GM21390 (cell line): ENCODE data around the gene TMEM60.
"Not testable (repeated sequence)": the region's sequence is repeated elsewhere in the genome, so short reads cannot be mapped to it uniquely, and the experiment has no call there.

Source experiments
- ATAC-seq: cut with Tn5 transposase; IDR thresholded peaks from one replicate; pipeline ENCODE4 v1.9.1; 2021; ENCODE audit not compliant: unreplicated experiment

TMEM60 gene

GRCh38 chr7:77812290-77812685, 14.1 kb upstream of the TMEM60 start:
- ATAC-seq: no peak

- ATAC-seq: no peak
Measured at GRCh38 chr7:77811516-77812289, 13.5 kb upstream of the TMEM60 start.

- ATAC-seq: no peak
Measured at GRCh38 chr7:77808517-77808916, 10.3 kb upstream of the TMEM60 start.

GRCh38 chr7:77806425-77806824, 8.2 kb upstream of the TMEM60 start:
- no peak for ATAC-seq

GRCh38 chr7:77802557-77803405, 4.5 kb upstream of the TMEM60 start:
- ATAC-seq: no peak

GRCh38 chr7:77800730-77801129, 2.5 kb upstream of the TMEM60 start:
- no peak for ATAC-seq

GRCh38 chr7:77800158-77800557, 1.9 kb upstream of the TMEM60 start:
- ATAC-seq: no peak

- ATAC-seq: peak; percentile 0
Measured at GRCh38 chr7:77799078-77799964, 1.1 kb upstream of the TMEM60 start.

GRCh38 chr7:77797734-77798393, 370 bp downstream of the TMEM60 start:
- ATAC-seq: peak; percentile 30

- ATAC-seq: no peak
Measured at GRCh38 chr7:77796960-77797359, 1.3 kb downstream of the TMEM60 start.

- ATAC-seq: no peak
Measured at GRCh38 chr7:77796109-77796508, 2.1 kb downstream of the TMEM60 start.

GRCh38 chr7:77794000-77794399, 4.2 kb downstream of the TMEM60 start:
- no peak for ATAC-seq

GRCh38 chr7:77791956-77792355, 6.3 kb downstream of the TMEM60 start:
- no peak for ATAC-seq

GRCh38 chr7:77791336-77791735, 6.9 kb downstream of the TMEM60 start:
- ATAC-seq: no peak

- peak; percentile 41 for ATAC-seq
Measured at GRCh38 chr7:77788327-77788902, 9.8 kb downstream of the TMEM60 start.

- no peak for ATAC-seq
Measured at GRCh38 chr7:77786741-77787140, 11.5 kb downstream of the TMEM60 start.

GRCh38 chr7:77786018-77786417, 12.2 kb downstream of the TMEM60 start:
- no peak for ATAC-seq

GRCh38 chr7:77784426-77784825, 13.8 kb downstream of the TMEM60 start:
- ATAC-seq: not testable (repeated sequence)

GRCh38 chr7:77783545-77783944, 14.7 kb downstream of the TMEM60 start:
- ATAC-seq: no peak

- no peak for ATAC-seq
Measured at GRCh38 chr7:77783111-77783510, 15.1 kb downstream of the TMEM60 start.
